Measurements from ENCODE around the gene RALB. TPM values are rescaled to one million over a fixed set of nuclear protein-coding genes. Genes with fewer than 3 reads are reported as not detected.

RALB gene
- total and polyA plus RNA-seq, 2 of the 4 experiments (the other 2 are of a cell fraction) = 53.6 to 54.7 TPM

DNA sequence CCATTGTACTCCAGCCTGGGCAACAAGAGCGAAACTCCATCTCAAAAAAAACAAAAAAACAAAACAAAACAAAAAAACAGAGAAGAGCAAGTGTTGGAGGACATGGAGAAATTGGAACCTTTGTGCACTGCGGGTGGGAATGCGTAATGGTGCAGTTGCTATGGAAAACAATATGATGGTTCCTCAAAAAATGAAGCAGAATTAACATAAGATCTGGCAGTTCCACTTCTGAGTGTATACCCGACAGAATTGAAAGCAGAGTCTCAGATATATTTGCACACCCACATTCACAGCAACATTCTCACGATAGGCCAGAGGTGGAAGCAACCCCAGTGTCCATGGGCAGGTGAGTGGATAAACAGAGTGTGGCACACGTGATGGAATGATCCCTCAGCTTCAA, 11.0 kb upstream of the RALB start:
- dilution Hi-C loops (cut with HindIII; ENCODE audit: low sequenced_read_pairs, unreplicated experiment) = no loop called here
- CTCF ChIA-PET = no interaction called here

More for the DNA sequence above, 11.0 kb upstream of the RALB start:
- no peak overlapping the region for H3K14ac ChIP-seq (replicated peaks; ENCODE audit: low read depth, low read length)
- POLR2A ChIA-PET (ENCODE audit: unreplicated experiment) = no interaction called here
- DNase-seq (no peak), ATAC-seq (ENCODE audit: low read depth) (no peak)
- H3K4me3 ChIP-seq (ENCODE audit: insufficient read depth, low read depth, low read length) = no peak overlapping the region
- H2BK20ac ChIP-seq (ENCODE audit: low read depth, low read length) = no peak overlapping the region
- H2AFZ ChIP-seq (replicated peaks; ENCODE audit: low read length, poor library complexity) = no peak overlapping the region
- peaks cover 26% of the 10 kb centered on the region for H3K4me1 ChIP-seq (ENCODE audit: control insufficient read depth, insufficient read depth, low read length)
- H2BK120ac ChIP-seq (ENCODE audit: low read depth, low read length) = no peak overlapping the region
- no peak overlapping the region for H4K5ac ChIP-seq (ENCODE audit: low read depth, low read length)
- intact Hi-C loops (cut with micrococcal nuclease) (no loop called here), in situ Hi-C loops (cut with MboI; ENCODE audit: low sequenced_read_pairs) (loop anchor here (25.0 kb wide), 1 partner anchor 1004 kb away; no protein-coding TSS in a partner anchor)
- H2BK15ac ChIP-seq (ENCODE audit: low read depth, low read length) = no peak overlapping the region
- H4K91ac ChIP-seq (ENCODE audit: insufficient read depth, low read depth, low read length) = no peak overlapping the region
- H3K9me3 ChIP-seq (ENCODE audit: control insufficient read depth, insufficient read depth, low read length) = no peaks in the 10 kb centered on the region
- H3K9me1 ChIP-seq (ENCODE audit: insufficient read depth, low read length) = peaks cover 21% of the 10 kb centered on the region
- H3K27me3 ChIP-seq (ENCODE audit: control insufficient read depth, insufficient read depth, low read length) = no peaks in the 10 kb centered on the region
- no peak overlapping the region for H3K56ac ChIP-seq (ENCODE audit: extremely low read depth, insufficient read depth, low read length)
- no peak overlapping the region for H2AK9ac ChIP-seq (replicated peaks; ENCODE audit: low read depth, low read length, poor library complexity)
- H3K23ac ChIP-seq (ENCODE audit: low read depth, low read length) = no peak overlapping the region
- H3K27ac ChIP-seq (ENCODE audit: insufficient read depth, low read length) = no peak overlapping the region
- H3K4ac ChIP-seq (ENCODE audit: low read depth, low read length) = no peak overlapping the region
- H2AK5ac ChIP-seq (ENCODE audit: low read depth, low read length) = no peak overlapping the region; the same call in 1 of the 2 replicates
- no peak overlapping the region for H2BK5ac ChIP-seq (ENCODE audit: low read depth, low read length, poor library complexity, severe bottlenecking)
- H4K8ac ChIP-seq (ENCODE audit: low read depth in 2 of 2, low read length in 2 of 2) = no peak overlapping the region
- no TSS peak for BruUV-seq (replicated peaks)
- no peak overlapping the region for H3K18ac ChIP-seq (ENCODE audit: low read depth, low read length)
- H3K4me2 ChIP-seq (ENCODE audit: low read depth, low read length) = no peak overlapping the region
- TF ChIP-seq, protein P1, sequence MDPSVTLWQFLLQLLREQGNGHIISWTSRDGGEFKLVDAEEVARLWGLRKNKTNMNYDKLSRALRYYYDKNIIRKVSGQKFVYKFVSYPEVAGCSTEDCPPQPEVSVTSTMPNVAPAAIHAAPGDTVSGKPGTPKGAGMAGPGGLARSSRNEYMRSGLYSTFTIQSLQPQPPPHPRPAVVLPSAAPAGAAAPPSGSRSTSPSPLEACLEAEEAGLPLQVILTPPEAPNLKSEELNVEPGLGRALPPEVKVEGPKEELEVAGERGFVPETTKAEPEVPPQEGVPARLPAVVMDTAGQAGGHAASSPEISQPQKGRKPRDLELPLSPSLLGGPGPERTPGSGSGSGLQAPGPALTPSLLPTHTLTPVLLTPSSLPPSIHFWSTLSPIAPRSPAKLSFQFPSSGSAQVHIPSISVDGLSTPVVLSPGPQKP (IDR thresholded peaks at IDR 0.05; ENCODE audit: borderline replicate concordance, low read depth, low read length) = no peak
- no peak for TF ChIP-seq RAD21 (IDR thresholded peaks at IDR 0.05; ENCODE audit: low read length)
- TF ChIP-seq CEBPB (IDR thresholded peaks at IDR 0.05; ENCODE audit: low read depth, low read length) = no peak
- TF ChIP-seq MAZ (IDR thresholded peaks at IDR 0.05; ENCODE audit: borderline replicate concordance, low read depth, low read length) = no peak
- no peak overlapping the region for H3K9ac ChIP-seq (ENCODE audit: low read depth, low read length)
- H4K20me1 ChIP-seq (ENCODE audit: insufficient read depth, low read length) = no peaks in the 10 kb centered on the region; the same call in 1 of the 2 replicates
- no CpG with 5 or more reads among the region's 6 CpGs for WGBS, 2 experiments (ENCODE audit: extremely low coverage in 2 of 2, insufficient read length in 1 of 2)
- H3K79me1 ChIP-seq (ENCODE audit: low read depth in 1 of 2, low read length in 2 of 2) = peaks cover 0 to 7% of the 10 kb centered on the region in 2 experiments; a peak in 1 of 4 replicates
- H3K36me3 ChIP-seq (ENCODE audit: control insufficient read depth, insufficient read depth, low read length) = no peaks in the 10 kb centered on the region
